Measurements from ENCODE around the gene HEG1. TPM values are rescaled to one million over a fixed set of nuclear protein-coding genes. Genes with fewer than 3 reads are reported as not detected.
A peak's percentile ranks its signal among the peaks of the same experiment; 100 is the strongest.

HEG1 gene
- total and polyA plus RNA-seq, 8 donors: 2.3 to 56.9 (median 21.5) TPM

DNA sequence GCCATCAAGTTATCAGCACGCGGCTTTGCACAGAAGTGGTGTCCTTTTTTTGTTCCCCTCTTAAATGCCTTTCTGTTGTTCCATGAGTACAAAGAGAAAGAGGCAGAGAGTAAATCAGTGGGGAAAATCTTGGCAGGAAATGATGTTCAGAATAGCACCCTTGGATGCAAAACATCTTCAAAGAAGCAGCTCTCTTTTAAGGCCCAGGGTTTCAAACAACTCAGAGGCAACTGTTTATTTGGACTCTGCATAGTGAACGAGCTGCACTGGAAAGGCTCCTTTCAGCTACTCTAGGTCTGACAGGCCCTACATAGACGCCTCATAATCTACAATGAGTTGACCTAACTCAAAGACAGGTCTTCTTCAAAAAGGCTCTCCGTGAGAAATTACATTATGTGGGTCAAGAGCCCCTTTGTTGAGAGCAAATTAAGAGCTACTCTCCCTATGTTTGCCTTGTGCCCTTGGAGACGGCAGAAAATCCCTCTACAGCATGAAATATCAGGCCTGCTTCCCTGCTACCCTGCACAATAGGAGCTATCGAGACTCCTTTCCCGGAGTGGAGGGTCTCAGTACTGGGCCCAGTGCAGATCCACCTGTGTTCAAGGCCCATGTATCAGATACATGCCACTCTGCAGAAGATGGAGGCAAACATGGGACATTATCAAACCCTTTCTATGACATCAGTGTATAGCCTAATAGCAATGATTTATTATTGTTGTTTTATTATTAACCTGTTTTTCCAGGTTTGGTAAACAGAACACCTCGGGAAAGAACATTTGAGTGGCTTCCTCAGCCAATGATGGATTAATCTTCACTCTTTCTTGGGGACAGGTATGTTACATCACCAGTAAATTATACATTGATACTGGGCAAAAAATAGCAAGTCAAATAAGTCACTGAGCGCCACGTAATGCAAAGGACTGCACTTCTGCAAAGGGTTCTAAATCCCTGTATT is 53.1 kb downstream of the HEG1 start:
- Histone ChIP-seq H3K9me3 (no peaks in the 10 kb centered on the region), H3K4me3 (no peak overlapping the region), H3K27me3 (no peaks in the 10 kb centered on the region), H3K36me3 (peaks cover 0 to 81% (median 62%) of the 10 kb centered on the region in 4 donors), H3K27ac (peak overlapping the region in 1 of 5 donors; percentile 25), H3K4me1 (peaks cover 15 to 76% (median 50%) of the 10 kb centered on the region in 4 donors)
- WGBS, 5 donors: 71 to 79% (median 74%) methylated on average over 11 of the region's 11 CpGs
- intact Hi-C loops (cut with DNase I; ENCODE audit: low total_unique reads): no loop called here
- TF ChIP-seq, protein P1, sequence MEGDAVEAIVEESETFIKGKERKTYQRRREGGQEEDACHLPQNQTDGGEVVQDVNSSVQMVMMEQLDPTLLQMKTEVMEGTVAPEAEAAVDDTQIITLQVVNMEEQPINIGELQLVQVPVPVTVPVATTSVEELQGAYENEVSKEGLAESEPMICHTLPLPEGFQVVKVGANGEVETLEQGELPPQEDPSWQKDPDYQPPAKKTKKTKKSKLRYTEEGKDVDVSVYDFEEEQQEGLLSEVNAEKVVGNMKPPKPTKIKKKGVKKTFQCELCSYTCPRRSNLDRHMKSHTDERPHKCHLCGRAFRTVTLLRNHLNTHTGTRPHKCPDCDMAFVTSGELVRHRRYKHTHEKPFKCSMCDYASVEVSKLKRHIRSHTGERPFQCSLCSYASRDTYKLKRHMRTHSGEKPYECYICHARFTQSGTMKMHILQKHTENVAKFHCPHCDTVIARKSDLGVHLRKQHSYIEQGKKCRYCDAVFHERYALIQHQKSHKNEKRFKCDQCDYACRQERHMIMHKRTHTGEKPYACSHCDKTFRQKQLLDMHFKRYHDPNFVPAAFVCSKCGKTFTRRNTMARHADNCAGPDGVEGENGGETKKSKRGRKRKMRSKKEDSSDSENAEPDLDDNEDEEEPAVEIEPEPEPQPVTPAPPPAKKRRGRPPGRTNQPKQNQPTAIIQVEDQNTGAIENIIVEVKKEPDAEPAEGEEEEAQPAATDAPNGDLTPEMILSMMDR (IDR thresholded peaks at IDR 0.05): no peak
- TF ChIP-seq POLR2A (IDR thresholded peaks at IDR 0.05) (no peak), EP300 (IDR thresholded peaks at IDR 0.05) (no peak), POLR2AphosphoS5 (IDR thresholded peaks at IDR 0.05) (no peak)
- DNase-seq: peak in 1 of 2 donors; percentile 46

DNA sequence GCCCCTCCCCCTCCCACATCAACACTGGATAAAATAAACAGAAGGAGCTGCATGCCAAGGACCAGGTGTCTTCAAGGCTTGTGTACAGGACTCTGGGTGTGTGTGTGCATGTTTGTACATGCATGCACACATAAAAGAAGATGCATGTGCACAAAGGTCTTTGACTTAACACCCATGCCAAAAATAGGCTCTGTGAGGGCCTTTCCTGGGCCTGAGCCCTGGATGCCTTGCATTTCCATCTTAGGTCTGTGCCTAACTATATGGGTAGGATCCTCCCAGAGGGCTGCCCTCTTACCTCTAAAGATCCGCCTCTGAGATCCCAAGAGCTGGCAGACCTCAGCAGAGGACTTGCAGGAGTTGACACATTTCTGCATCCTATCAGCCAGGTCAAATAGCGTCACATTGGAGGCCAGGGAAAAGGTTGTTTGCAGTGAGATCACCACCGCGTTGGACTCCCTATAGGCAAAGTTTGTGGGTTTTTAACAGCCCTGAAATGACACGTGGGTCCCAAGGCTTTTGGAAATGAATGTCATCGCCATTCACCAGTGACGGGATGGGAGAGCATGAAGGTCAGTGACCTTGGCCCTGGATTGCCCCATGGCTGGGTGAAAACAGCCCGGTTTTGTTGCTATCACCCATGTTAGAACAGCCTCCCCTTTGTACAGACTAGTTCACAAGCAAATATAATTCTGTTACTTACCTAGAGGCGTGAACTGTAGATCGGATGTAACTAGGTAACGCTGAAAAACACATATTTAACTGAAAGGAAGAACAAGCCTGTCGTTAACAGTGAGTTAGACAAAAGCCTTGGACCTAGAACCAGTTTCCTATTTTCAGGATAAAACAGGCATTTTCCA is 54.0 kb downstream of the HEG1 start:
- WGBS, 5 donors: 54 to 79% (median 58%) methylated on average over 12 of the region's 12 CpGs
- peaks cover 15 to 82% (median 50%) of the 10 kb centered on the region in 4 donors for H3K4me1 ChIP-seq
- no peak for TF ChIP-seq EP300 (IDR thresholded peaks at IDR 0.05)
- TF ChIP-seq POLR2AphosphoS5 (IDR thresholded peaks at IDR 0.05): no peak
- TF ChIP-seq POLR2A (IDR thresholded peaks at IDR 0.05): no peak
- TF ChIP-seq, protein P1 (IDR thresholded peaks at IDR 0.05): no peak
- peak overlapping the region in 1 of 5 donors; percentile 25 for H3K27ac ChIP-seq
- DNase-seq: peak in 1 of 2 donors; percentile 78
- intact Hi-C loops (cut with DNase I; ENCODE audit: low total_unique reads): no loop called here
- H3K27me3 ChIP-seq: no peaks in the 10 kb centered on the region
- peaks cover 0 to 87% (median 66%) of the 10 kb centered on the region in 4 donors for H3K36me3 ChIP-seq
- H3K4me3 ChIP-seq: no peak overlapping the region
- H3K9me3 ChIP-seq: no peaks in the 10 kb centered on the region

DNA sequence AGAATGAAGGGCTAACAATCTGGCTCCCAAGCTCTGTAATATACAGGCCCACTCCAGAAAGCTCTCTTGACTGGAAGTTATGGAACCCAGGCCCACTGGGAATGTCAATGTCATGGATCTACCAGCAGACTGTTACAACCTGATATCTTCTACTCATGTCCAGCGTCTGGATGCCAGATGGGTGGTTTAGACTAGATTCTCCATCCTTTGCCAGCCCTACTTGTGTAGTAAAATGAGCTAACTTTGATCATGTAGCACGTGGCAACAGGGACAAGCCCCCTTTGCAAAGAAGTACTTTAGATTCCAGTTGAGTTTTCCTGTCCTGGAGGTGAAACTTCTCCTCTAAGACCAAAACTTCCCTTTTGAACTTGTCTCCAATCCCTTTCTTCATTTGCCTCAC is 55.1 kb downstream of the HEG1 start:
- H3K27me3 ChIP-seq: no peaks in the 10 kb centered on the region
- H3K4me3 ChIP-seq: no peak overlapping the region
- H3K4me1 ChIP-seq: peaks cover 15 to 77% (median 46%) of the 10 kb centered on the region in 4 donors
- H3K27ac ChIP-seq: no peak overlapping the region
- intact Hi-C loops (cut with DNase I; ENCODE audit: low total_unique reads): no loop called here
- 85 to 93% (median 91%) methylated on average over 2 of the region's 2 CpGs for WGBS, 5 donors
- no peaks in the 10 kb centered on the region for H3K9me3 ChIP-seq
- DNase-seq: no peak
- H3K36me3 ChIP-seq: peaks cover 0 to 87% (median 61%) of the 10 kb centered on the region in 4 donors
- no peak for TF ChIP-seq EP300 (IDR thresholded peaks at IDR 0.05)
- TF ChIP-seq POLR2A (IDR thresholded peaks at IDR 0.05): no peak
- TF ChIP-seq POLR2AphosphoS5 (IDR thresholded peaks at IDR 0.05): no peak
- TF ChIP-seq, protein P1 (IDR thresholded peaks at IDR 0.05): no peak

DNA sequence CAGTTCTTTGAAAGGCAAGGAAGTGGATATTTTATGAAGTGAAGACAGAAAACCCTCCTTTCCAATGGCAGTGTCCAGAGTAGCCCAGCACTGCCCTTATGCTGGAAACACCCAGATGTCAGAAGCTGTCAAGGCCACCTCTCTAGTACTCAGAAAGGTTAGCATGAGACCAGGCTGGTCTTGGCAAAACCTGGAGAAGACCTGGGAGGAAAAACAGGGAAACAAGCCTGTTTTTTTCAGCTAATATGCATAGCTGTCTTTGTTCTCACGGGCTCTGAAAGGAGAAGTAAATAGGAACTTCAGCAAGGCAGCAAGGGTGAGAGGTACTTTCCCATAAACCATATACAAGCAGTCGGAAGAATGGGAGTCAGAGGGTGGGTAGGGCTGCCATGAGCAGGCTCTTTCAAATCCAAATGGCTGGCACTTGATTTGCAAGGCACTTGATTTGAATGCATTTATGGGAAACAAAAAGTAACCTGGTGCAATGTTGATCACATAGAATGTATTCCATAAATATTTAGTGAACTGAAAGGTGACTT is 55.8 kb downstream of the HEG1 start:
- H3K4me3 ChIP-seq: no peak overlapping the region
- peaks cover 15 to 80% (median 48%) of the 10 kb centered on the region in 4 donors for H3K4me1 ChIP-seq
- H3K27me3 ChIP-seq: no peaks in the 10 kb centered on the region
- no peaks in the 10 kb centered on the region for H3K9me3 ChIP-seq
- 35 to 58% (median 46%) methylated on average over 2 of the region's 2 CpGs for WGBS, 5 donors
- H3K27ac ChIP-seq: peak overlapping the region in 1 of 5 donors; percentile 29
- intact Hi-C loops (cut with DNase I; ENCODE audit: low total_unique reads): loop anchor here (5.0 to 10.0 kb wide), 2 partner anchors 167 to 435 kb away; no protein-coding TSS in a partner anchor
- peaks cover 0 to 87% (median 58%) of the 10 kb centered on the region in 4 donors for H3K36me3 ChIP-seq
- TF ChIP-seq EP300 (IDR thresholded peaks at IDR 0.05): no peak
- TF ChIP-seq POLR2A (IDR thresholded peaks at IDR 0.05): no peak
- TF ChIP-seq, protein P1 (IDR thresholded peaks at IDR 0.05): no peak
- TF ChIP-seq POLR2AphosphoS5 (IDR thresholded peaks at IDR 0.05): no peak
- no peak for DNase-seq

Data from stomach (tissue), 9 donors.